Neutrophil (primary cell): ENCODE results near the gene GOLGA1.
"Not testable (repeated sequence)": the region's sequence is repeated elsewhere in the genome, so short reads cannot be mapped to it uniquely, and the experiment has no call there.

ENCODE experiments used
- H3K27ac ChIP-seq: fragments of 200-600 bp; sonication (generic); 2 replicates; pipeline ENCODE4 v1.5.1; 2016; ENCODE audit warnings: mild to moderate bottlenecking, moderate library complexity
- H3K27me3 ChIP-seq: fragments of 200-600 bp; sonication (generic); 2 replicates; pipeline ENCODE4 v1.6.0; 2016; ENCODE audit warnings: mild to moderate bottlenecking
- H3K36me3 ChIP-seq: fragments of 200-600 bp; sonication (generic); 2 replicates; pipeline ENCODE4 v1.5.1; 2017
- H3K4me1 ChIP-seq, 2 experiments: fragments of 200-600 bp in 1 of 2; sonication (generic) in 1 of 2; 1 replicate in 1 of 2; 2 replicates in 1 of 2; pipeline versions ENCODE4 v1.5.1 to v1.6.1; 2013 to 2016; ENCODE audit warnings: low read depth in 1 of 2, low read length in 1 of 2, mild to moderate bottlenecking in 1 of 2, moderate library complexity in 1 of 2; ENCODE audit not compliant: control insufficient read depth in 1 of 2, insufficient read depth in 1 of 2
- H3K4me3 ChIP-seq, 2 experiments: fragments of 200-600 bp in 1 of 2; sonication (generic) in 1 of 2; 1 replicate in 1 of 2; 2 replicates in 1 of 2; pipeline ENCODE4 v1.5.1; 2013 to 2016; ENCODE audit warnings: low read depth in 1 of 2, low read length in 1 of 2, mild to moderate bottlenecking in 1 of 2, moderate library complexity in 1 of 2
- H3K9me3 ChIP-seq: fragments of 200-600 bp; sonication (generic); 2 replicates; pipeline ENCODE4 v1.5.1; 2016
- CTCF ChIP-seq: fragments of 200-600 bp; sonication (generic); IDR thresholded peaks from 2 replicates; pipeline ENCODE4 v1.5.1; 2016; ENCODE audit warnings: antibody characterized with exemption

The GOLGA1 gene

GRCh38 chr9:124960409-124960752 lies 19.5 kb upstream of the GOLGA1 start:
- H3K27ac ChIP-seq, result no peak overlapping the region
- H3K27me3 ChIP-seq, result no peaks in the 10 kb centered on the region
- H3K4me3 ChIP-seq, result no peak overlapping the region
- H3K9me3 ChIP-seq, result no peaks in the 10 kb centered on the region
- H3K36me3 ChIP-seq, result no peaks in the 10 kb centered on the region
- peaks cover 17% of the 10 kb centered on the region in 2 experiments for H3K4me1 ChIP-seq
- TF ChIP-seq CTCF, result no peak

GRCh38 chr9:124959671-124960408 lies 19.0 kb upstream of the GOLGA1 start:
- H3K27me3 ChIP-seq, H3K9me3 ChIP-seq, H3K27ac ChIP-seq, H3K4me3 ChIP-seq, H3K36me3 ChIP-seq: not testable (repeated sequence)
- peaks cover 12% of the 10 kb centered on the region in 2 experiments for H3K4me1 ChIP-seq

GRCh38 chr9:124954255-124954654 lies 13.4 kb upstream of the GOLGA1 start:
- TF ChIP-seq CTCF, result no peak
- no peak overlapping the region for H3K4me3 ChIP-seq
- H3K9me3 ChIP-seq, result no peaks in the 10 kb centered on the region
- no peaks in the 10 kb centered on the region for H3K4me1 ChIP-seq
- H3K27me3 ChIP-seq, result no peaks in the 10 kb centered on the region
- no peak overlapping the region for H3K27ac ChIP-seq
- H3K36me3 ChIP-seq, result no peaks in the 10 kb centered on the region

- TF ChIP-seq CTCF, result no peak
- no peaks in the 10 kb centered on the region for H3K27me3 ChIP-seq
Observed at GRCh38 chr9:124950050-124950718, 9.3 kb upstream of the GOLGA1 start.

GRCh38 chr9:124949387-124949786 lies 8.5 kb upstream of the GOLGA1 start:
- Histone ChIP-seq H3K36me3 (no peaks in the 10 kb centered on the region), H3K27me3 (no peaks in the 10 kb centered on the region), H3K9me3 (no peaks in the 10 kb centered on the region), H3K4me3 (no peak overlapping the region), H3K4me1 (no peaks in the 10 kb centered on the region), H3K27ac (no peak overlapping the region)
- TF ChIP-seq CTCF, result no peak

More at GRCh38 chr9:124950050-124950718, 9.3 kb upstream of the GOLGA1 start:
- Histone ChIP-seq H3K4me1 (no peaks in the 10 kb centered on the region), H3K4me3 (no peak overlapping the region), H3K9me3 (no peaks in the 10 kb centered on the region), H3K27ac (no peak overlapping the region), H3K36me3 (no peaks in the 10 kb centered on the region)

GRCh38 chr9:124947727-124948391 lies 7.0 kb upstream of the GOLGA1 start:
- Histone ChIP-seq H3K4me1 (no peaks in the 10 kb centered on the region), H3K27ac (no peak overlapping the region), H3K36me3 (no peaks in the 10 kb centered on the region), H3K4me3 (no peak overlapping the region), H3K9me3 (no peaks in the 10 kb centered on the region), H3K27me3 (no peaks in the 10 kb centered on the region)
- no peak for TF ChIP-seq CTCF
